Measurements from ENCODE around the gene WDR74.

The WDR74 gene

GRCh38 chr11:62858201-62858600, 18.8 kb upstream of the WDR74 start:
- 12% methylated on average over 7 of the region's 7 CpGs for WGBS
- Histone ChIP-seq H3K4me1 (ENCODE audit: insufficient read depth, low read length) (peaks cover 22% of the 10 kb centered on the region; the same call in 1 of the 2 replicates), H3K4me3 (ENCODE audit: low read length) (peak overlapping the region; percentile 96), H3K9me3 (ENCODE audit: insufficient read depth, low read depth, low read length) (peaks cover 8% of the 10 kb centered on the region; the same call in 1 of the 2 replicates), H3K27ac (ENCODE audit: low read depth, low read length) (peak overlapping the region; percentile 75; the same call in 1 of the 2 replicates), H3K36me3 (ENCODE audit: insufficient read depth, low read length) (peaks cover 41% of the 10 kb centered on the region), H3K9ac (ENCODE audit: low read depth, low read length) (peak overlapping the region; percentile 99), H3K27me3 (ENCODE audit: insufficient read depth, low read length) (no peaks in the 10 kb centered on the region)

GRCh38 chr11:62857541-62857982, 18.2 kb upstream of the WDR74 start:
- Histone ChIP-seq H3K9me3 (ENCODE audit: insufficient read depth, low read depth, low read length) (peaks cover 8% of the 10 kb centered on the region; the same call in 1 of the 2 replicates), H3K9ac (ENCODE audit: low read depth, low read length) (peak overlapping the region; percentile 99), H3K4me1 (ENCODE audit: insufficient read depth, low read length) (peaks cover 25% of the 10 kb centered on the region), H3K27me3 (ENCODE audit: insufficient read depth, low read length) (no peaks in the 10 kb centered on the region), H3K4me3 (ENCODE audit: low read length) (peak overlapping the region; percentile 96), H3K27ac (ENCODE audit: low read depth, low read length) (peak overlapping the region; percentile 75; the same call in 1 of the 2 replicates), H3K36me3 (ENCODE audit: insufficient read depth, low read length) (peaks cover 45% of the 10 kb centered on the region)
- WGBS, result 18% methylated on average over 2 of the region's 2 CpGs

- under 1% methylated on average over 20 of the region's 20 CpGs for WGBS
- H3K36me3 ChIP-seq (ENCODE audit: insufficient read depth, low read length), result peaks cover 52% of the 10 kb centered on the region
- peaks cover 19% of the 10 kb centered on the region for H3K4me1 ChIP-seq (ENCODE audit: insufficient read depth, low read length)
- H3K27me3 ChIP-seq (ENCODE audit: insufficient read depth, low read length), result no peaks in the 10 kb centered on the region
- H3K27ac ChIP-seq (ENCODE audit: low read depth, low read length), result peak overlapping the region; percentile 96
- peak overlapping the region; percentile 96 for H3K4me3 ChIP-seq (ENCODE audit: low read length)
- H3K9me3 ChIP-seq (ENCODE audit: insufficient read depth, low read depth, low read length), result peaks cover 8% of the 10 kb centered on the region; the same call in 1 of the 2 replicates
- peak overlapping the region; percentile 99 for H3K9ac ChIP-seq (ENCODE audit: low read depth, low read length)
Observed at GRCh38 chr11:62856333-62856895, 17.0 kb upstream of the WDR74 start.

DNA sequence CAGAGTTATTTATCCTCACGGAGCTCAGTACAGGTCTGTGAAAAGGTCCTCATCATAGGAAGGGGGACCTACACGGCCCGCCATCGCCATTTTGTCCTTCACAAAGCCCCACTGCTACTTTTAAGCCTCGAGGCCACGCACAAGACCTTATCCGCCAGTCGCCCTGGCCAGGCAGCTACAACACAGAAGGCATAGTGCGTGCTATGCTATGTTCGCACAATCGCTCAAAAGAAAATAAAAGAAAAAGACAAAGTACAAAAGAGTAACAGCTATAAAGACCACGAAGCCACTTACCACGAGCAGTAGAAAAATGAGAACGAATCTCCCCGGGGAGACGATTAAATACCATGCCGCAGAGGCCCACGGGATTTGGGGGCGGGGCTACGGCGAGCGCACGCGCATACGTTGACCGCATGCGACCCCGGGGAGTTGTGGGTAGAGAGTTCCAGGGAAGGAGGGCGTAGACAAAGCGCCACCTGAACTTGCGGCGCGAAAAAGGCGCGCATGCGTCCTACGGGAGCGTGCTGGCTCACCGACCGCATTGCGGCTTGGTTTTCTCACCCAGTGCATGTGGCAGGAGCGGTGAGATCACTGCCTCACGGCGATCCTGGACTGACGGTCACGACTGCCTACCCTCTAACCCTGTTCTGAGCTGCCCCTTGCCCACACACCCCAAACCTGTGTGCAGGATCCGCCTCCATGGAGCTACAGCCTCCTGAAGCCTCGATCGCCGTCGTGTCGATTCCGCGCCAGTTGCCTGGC, 16.4 kb upstream of the WDR74 start:
- Histone ChIP-seq H3K9me3 (ENCODE audit: insufficient read depth, low read depth, low read length) (peaks cover 8% of the 10 kb centered on the region; the same call in 1 of the 2 replicates), H3K9ac (ENCODE audit: low read depth, low read length) (peak overlapping the region; percentile 99), H3K27ac (ENCODE audit: low read depth, low read length) (peak overlapping the region; percentile 97), H3K4me1 (ENCODE audit: insufficient read depth, low read length) (peaks cover 13% of the 10 kb centered on the region), H3K36me3 (ENCODE audit: insufficient read depth, low read length) (peaks cover 45% of the 10 kb centered on the region), H3K27me3 (ENCODE audit: insufficient read depth, low read length) (no peaks in the 10 kb centered on the region), H3K4me3 (ENCODE audit: low read length) (peak overlapping the region; percentile 96)
- WGBS, result under 1% methylated on average over 54 of the region's 54 CpGs

GRCh38 chr11:62854825-62855570, 15.6 kb upstream of the WDR74 start:
- no peaks in the 10 kb centered on the region for H3K27me3 ChIP-seq (ENCODE audit: insufficient read depth, low read length)
- peak overlapping the region; percentile 96 for H3K4me3 ChIP-seq (ENCODE audit: low read length)
- H3K9ac ChIP-seq (ENCODE audit: low read depth, low read length), result peak overlapping the region; percentile 99
- H3K36me3 ChIP-seq (ENCODE audit: insufficient read depth, low read length), result peaks cover 44% of the 10 kb centered on the region
- H3K4me1 ChIP-seq (ENCODE audit: insufficient read depth, low read length), result peaks cover 13% of the 10 kb centered on the region
- H3K27ac ChIP-seq (ENCODE audit: low read depth, low read length), result peak overlapping the region; percentile 97
- H3K9me3 ChIP-seq (ENCODE audit: insufficient read depth, low read depth, low read length), result peaks cover 8% of the 10 kb centered on the region; the same call in 1 of the 2 replicates
- under 1% methylated on average over 15 of the region's 15 CpGs for WGBS

DNA sequence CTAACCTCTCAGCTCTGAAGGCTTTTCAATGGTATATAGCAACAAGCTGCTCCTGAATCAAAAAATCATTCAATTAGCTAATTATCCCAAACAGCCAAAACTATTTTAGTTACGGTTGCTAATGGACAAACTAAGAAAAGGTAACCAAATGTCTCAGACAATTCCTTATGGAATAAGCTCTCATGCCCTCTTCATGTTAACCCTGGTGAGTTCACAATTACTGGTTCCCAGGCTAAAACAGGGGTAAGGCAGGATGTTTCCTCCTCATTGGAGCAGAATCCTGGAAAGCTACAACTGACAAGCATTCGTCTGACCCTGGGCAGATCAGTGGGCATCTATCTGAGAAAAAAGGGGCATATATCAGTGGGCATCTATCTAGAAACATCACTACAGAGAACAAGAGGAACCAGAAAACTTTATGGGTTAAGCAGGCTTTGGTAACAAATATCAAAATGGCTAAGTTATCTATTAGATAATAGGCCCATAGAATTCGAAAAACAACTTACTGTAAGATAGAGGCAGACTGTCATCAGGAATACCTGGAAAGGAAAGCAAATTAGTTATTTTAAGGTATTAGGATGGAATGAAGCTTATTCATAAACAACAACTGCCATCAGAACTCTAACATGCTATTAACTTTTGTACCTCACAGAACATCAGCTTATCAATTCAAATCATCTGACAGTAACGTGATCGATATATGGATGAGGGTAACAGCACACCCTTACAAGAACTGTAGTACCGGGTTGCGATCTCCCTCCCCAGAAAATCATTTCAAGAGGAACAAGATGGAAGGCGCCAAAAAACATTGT, 14.8 kb upstream of the WDR74 start:
- Histone ChIP-seq H3K36me3 (ENCODE audit: insufficient read depth, low read length) (peaks cover 39% of the 10 kb centered on the region), H3K4me1 (ENCODE audit: insufficient read depth, low read length) (peaks cover 9% of the 10 kb centered on the region), H3K9ac (ENCODE audit: low read depth, low read length) (peak overlapping the region; percentile 99), H3K9me3 (ENCODE audit: insufficient read depth, low read depth, low read length) (peaks cover 8% of the 10 kb centered on the region; the same call in 1 of the 2 replicates), H3K4me3 (ENCODE audit: low read length) (peak overlapping the region; percentile 96), H3K27ac (ENCODE audit: low read depth, low read length) (peak overlapping the region; percentile 97), H3K27me3 (ENCODE audit: insufficient read depth, low read length) (no peaks in the 10 kb centered on the region)
- WGBS, result 5% methylated on average over 7 of the region's 8 CpGs

GRCh38 chr11:62853279-62853965, 14.0 kb upstream of the WDR74 start:
- peaks cover 39% of the 10 kb centered on the region for H3K36me3 ChIP-seq (ENCODE audit: insufficient read depth, low read length)
- H3K4me3 ChIP-seq (ENCODE audit: low read length), result peak overlapping the region; percentile 96
- 51% methylated on average over 7 of the region's 7 CpGs for WGBS
- H3K9ac ChIP-seq (ENCODE audit: low read depth, low read length), result peak overlapping the region; percentile 99
- H3K27ac ChIP-seq (ENCODE audit: low read depth, low read length), result peak overlapping the region; percentile 97
- H3K4me1 ChIP-seq (ENCODE audit: insufficient read depth, low read length), result peaks cover 9% of the 10 kb centered on the region
- H3K27me3 ChIP-seq (ENCODE audit: insufficient read depth, low read length), result no peaks in the 10 kb centered on the region
- peaks cover 8% of the 10 kb centered on the region; the same call in 1 of the 2 replicates for H3K9me3 ChIP-seq (ENCODE audit: insufficient read depth, low read depth, low read length)

DNA sequence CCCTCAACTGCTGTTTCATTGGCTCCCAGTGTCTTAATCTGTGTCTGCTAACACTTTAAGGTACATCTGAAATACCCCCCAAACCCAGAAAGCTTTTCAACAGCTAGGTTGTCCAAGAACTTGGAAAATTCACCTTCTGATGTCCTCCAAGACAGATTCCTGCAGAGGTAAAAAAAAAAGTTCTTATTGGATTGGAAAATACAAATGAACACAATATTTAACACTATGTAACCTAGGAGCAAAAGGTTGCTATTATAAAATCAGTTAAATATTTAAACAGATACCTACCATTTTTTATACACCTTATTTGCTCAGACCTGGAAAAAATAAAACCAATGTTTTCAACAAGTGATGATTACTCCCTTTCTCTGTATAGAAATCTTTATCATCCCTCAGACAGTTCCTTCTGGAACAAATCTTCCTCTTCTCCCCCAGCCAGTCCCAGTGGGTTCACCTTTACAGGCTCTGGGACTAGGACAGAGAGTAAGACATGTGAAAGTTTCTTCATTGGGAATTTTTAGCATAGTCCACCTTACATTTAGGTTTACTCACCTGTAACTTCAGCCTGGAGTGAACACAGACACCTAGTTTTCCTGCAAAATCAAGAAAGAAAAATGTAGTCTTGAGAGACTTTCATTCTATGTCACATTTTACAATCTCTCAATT, 13.3 kb upstream of the WDR74 start:
- H3K4me3 ChIP-seq (ENCODE audit: low read length), result peak overlapping the region; percentile 96
- H3K27ac ChIP-seq (ENCODE audit: low read depth, low read length), result peak overlapping the region; percentile 97
- H3K9ac ChIP-seq (ENCODE audit: low read depth, low read length), result peak overlapping the region; percentile 99
- H3K4me1 ChIP-seq (ENCODE audit: insufficient read depth, low read length), result peaks cover 4% of the 10 kb centered on the region
- H3K9me3 ChIP-seq (ENCODE audit: insufficient read depth, low read depth, low read length), result peaks cover 8% of the 10 kb centered on the region; the same call in 1 of the 2 replicates
- H3K27me3 ChIP-seq (ENCODE audit: insufficient read depth, low read length), result no peaks in the 10 kb centered on the region
- peaks cover 39% of the 10 kb centered on the region for H3K36me3 ChIP-seq (ENCODE audit: insufficient read depth, low read length)

DNA sequence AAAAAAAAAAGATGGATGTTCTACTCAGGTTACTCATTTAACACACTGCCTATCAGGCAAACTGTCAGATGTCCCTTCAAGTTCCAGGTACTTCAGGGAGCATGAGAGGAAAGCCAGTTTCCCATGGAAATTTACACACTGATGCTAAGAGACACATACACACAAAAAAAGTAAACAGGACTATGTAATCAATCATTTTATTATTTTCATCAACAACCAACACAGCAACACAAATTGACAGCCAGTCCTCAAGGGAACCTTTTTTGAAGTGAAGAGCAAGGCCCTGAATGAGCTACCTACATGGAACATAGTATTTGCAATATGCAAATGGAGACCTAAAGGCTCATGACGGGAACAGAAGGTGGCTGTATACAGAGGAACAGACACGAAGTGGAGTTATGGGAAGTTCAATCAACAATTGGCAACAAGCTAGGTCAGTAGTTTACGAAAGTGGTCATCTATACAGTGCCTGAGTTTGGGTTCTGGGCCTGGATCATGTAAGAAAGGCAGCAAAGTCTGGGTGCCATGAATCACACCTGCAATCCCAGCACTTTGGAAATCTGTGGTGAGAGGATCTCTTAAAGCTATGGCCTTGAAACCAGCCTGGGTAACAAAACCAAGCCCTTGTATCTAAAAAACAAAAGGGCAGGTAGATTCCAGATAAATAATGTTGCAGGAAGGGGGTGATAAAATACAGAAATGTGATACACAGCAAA, 12.6 kb upstream of the WDR74 start:
- H3K9ac ChIP-seq (ENCODE audit: low read depth, low read length), result peak overlapping the region; percentile 99; the same call in 1 of the 2 replicates
- peaks cover 8% of the 10 kb centered on the region; the same call in 1 of the 2 replicates for H3K9me3 ChIP-seq (ENCODE audit: insufficient read depth, low read depth, low read length)
- H3K27ac ChIP-seq (ENCODE audit: low read depth, low read length), result peak overlapping the region; percentile 97; the same call in 1 of the 2 replicates
- H3K4me1 ChIP-seq (ENCODE audit: insufficient read depth, low read length), result peaks cover 3% of the 10 kb centered on the region; the same call in 1 of the 2 replicates
- WGBS, result 62% methylated on average over 3 of the region's 3 CpGs
- H3K36me3 ChIP-seq (ENCODE audit: insufficient read depth, low read length), result peaks cover 39% of the 10 kb centered on the region
- H3K27me3 ChIP-seq (ENCODE audit: insufficient read depth, low read length), result no peaks in the 10 kb centered on the region
- H3K4me3 ChIP-seq (ENCODE audit: low read length), result peak overlapping the region; percentile 96
